ENCODE results near the gene SOWAHA. TPM values are rescaled to one million over a fixed set of nuclear protein-coding genes. Genes with fewer than 3 reads are reported as not detected.
A peak's percentile ranks its signal among the peaks of the same experiment; 100 is the strongest.

The SOWAHA gene
- total RNA-seq, 1 experiment from 2014 or later, result 3.7 TPM

- no peaks in the 10 kb centered on the region for H3K36me3 Mint-ChIP-seq (ENCODE audit: insufficient read depth, unreplicated experiment)
- POLR2A ChIA-PET, result interaction anchor here (1.1 kb wide), 1 partner anchor 8 kb away, joined by 3 read pairs; no protein-coding TSS in a partner anchor
- no peaks in the 10 kb centered on the region for H3K9me3 ChIP-seq
- DNase-seq, result no peak
- no peaks in the 10 kb centered on the region for H3K27me3 ChIP-seq (replicated peaks; ENCODE audit: control insufficient read depth, insufficient read depth, low read length)
- no peaks in the 10 kb centered on the region for H3K27me3 Mint-ChIP-seq (ENCODE audit: insufficient read depth, unreplicated experiment)
- CTCF ChIA-PET, result interaction anchor here (7.5 kb wide), 1 partner anchor 60 kb away, joined by 141 read pairs; no protein-coding TSS in a partner anchor
- no peaks in the 10 kb centered on the region for H3K36me3 ChIP-seq (ENCODE audit: control insufficient read depth, insufficient read depth, low read length)
- no TSS peak for BruUV-seq (replicated peaks)
- TF ChIP-seq CTCF (IDR thresholded peaks at IDR 0.05; ENCODE audit: insufficient read depth in 1 of 2, low read depth in 1 of 2, low read length in 1 of 2, severe bottlenecking in 1 of 2, unreplicated experiment in 1 of 2), result no peak
- H3K4me1 Mint-ChIP-seq (ENCODE audit: low read depth, unreplicated experiment), result peaks cover 6% of the 10 kb centered on the region
- H3K27ac Mint-ChIP-seq (ENCODE audit: unreplicated experiment), result no peak overlapping the region
- H3K9me3 Mint-ChIP-seq (ENCODE audit: unreplicated experiment), result no peaks in the 10 kb centered on the region
- no peak overlapping the region for H3K4me3 ChIP-seq (ENCODE audit: low read depth, low read length)
- peak overlapping the region; percentile 28 for H3K4me3 Mint-ChIP-seq (ENCODE audit: unreplicated experiment)
- peaks cover 6% of the 10 kb centered on the region for H3K4me1 ChIP-seq
- intact Hi-C loops (cut with micrococcal nuclease; ENCODE audit: unreplicated experiment), result loop anchor here (10.0 kb wide), 1 partner anchor 431 kb away; no protein-coding TSS in a partner anchor
Measured at GRCh38 chr5:132815454-132815853, 2.4 kb downstream of the SOWAHA start.

GRCh38 chr5:132816083-132816482 lies 3.0 kb downstream of the SOWAHA start:
- TF ChIP-seq CTCF (IDR thresholded peaks at IDR 0.05; ENCODE audit: insufficient read depth in 1 of 2, low read depth in 1 of 2, low read length in 1 of 2, severe bottlenecking in 1 of 2, unreplicated experiment in 1 of 2), result no peak
- H3K4me1 ChIP-seq, result peaks cover 6% of the 10 kb centered on the region
- Mint-ChIP-seq H3K9me3 (ENCODE audit: unreplicated experiment) (no peaks in the 10 kb centered on the region), H3K36me3 (ENCODE audit: insufficient read depth, unreplicated experiment) (no peaks in the 10 kb centered on the region), H3K27me3 (ENCODE audit: insufficient read depth, unreplicated experiment) (no peaks in the 10 kb centered on the region), H3K4me1 (ENCODE audit: low read depth, unreplicated experiment) (peaks cover 6% of the 10 kb centered on the region), H3K4me3 (ENCODE audit: unreplicated experiment) (no peak overlapping the region), H3K27ac (ENCODE audit: unreplicated experiment) (no peak overlapping the region)
- H3K27me3 ChIP-seq (replicated peaks; ENCODE audit: control insufficient read depth, insufficient read depth, low read length), result no peaks in the 10 kb centered on the region
- BruUV-seq (replicated peaks), result TSS peak; percentile 69
- POLR2A ChIA-PET, result interaction anchor here (1.1 kb wide), 1 partner anchor 9 kb away, joined by 3 read pairs; no protein-coding TSS in a partner anchor
- no peaks in the 10 kb centered on the region for H3K36me3 ChIP-seq (ENCODE audit: control insufficient read depth, insufficient read depth, low read length)
- CTCF ChIA-PET, result interaction anchor here (0.5 to 7.5 kb wide), 2 partner anchors 17 to 61 kb away, joined by 5 to 141 read pairs; no protein-coding TSS in a partner anchor
- H3K9me3 ChIP-seq, result no peaks in the 10 kb centered on the region
- no peak overlapping the region for H3K4me3 ChIP-seq (ENCODE audit: low read depth, low read length)
- intact Hi-C loops (cut with micrococcal nuclease; ENCODE audit: unreplicated experiment), result loop anchor here (10.0 kb wide), 1 partner anchor 431 kb away; no protein-coding TSS in a partner anchor
- DNase-seq, result no peak

- Mint-ChIP-seq H3K9me3 (ENCODE audit: unreplicated experiment) (no peaks in the 10 kb centered on the region), H3K36me3 (ENCODE audit: insufficient read depth, unreplicated experiment) (no peaks in the 10 kb centered on the region)
- intact Hi-C loops (cut with micrococcal nuclease; ENCODE audit: unreplicated experiment), result loop anchor here (10.0 kb wide), 1 partner anchor 432 kb away; no protein-coding TSS in a partner anchor
Measured at GRCh38 chr5:132816554-132816953, 3.5 kb downstream of the SOWAHA start.

More at GRCh38 chr5:132816554-132816953, 3.5 kb downstream of the SOWAHA start:
- Mint-ChIP-seq H3K27me3 (ENCODE audit: insufficient read depth, unreplicated experiment) (no peaks in the 10 kb centered on the region), H3K27ac (ENCODE audit: unreplicated experiment) (no peak overlapping the region), H3K4me1 (ENCODE audit: low read depth, unreplicated experiment) (peaks cover 6% of the 10 kb centered on the region), H3K4me3 (ENCODE audit: unreplicated experiment) (no peak overlapping the region)
- Histone ChIP-seq H3K9me3 (no peaks in the 10 kb centered on the region), H3K4me1 (peaks cover 6% of the 10 kb centered on the region), H3K4me3 (ENCODE audit: low read depth, low read length) (no peak overlapping the region), H3K27me3 (replicated peaks; ENCODE audit: control insufficient read depth, insufficient read depth, low read length) (no peaks in the 10 kb centered on the region), H3K36me3 (ENCODE audit: control insufficient read depth, insufficient read depth, low read length) (no peaks in the 10 kb centered on the region)
- no peak for TF ChIP-seq CTCF (IDR thresholded peaks at IDR 0.05; ENCODE audit: insufficient read depth in 1 of 2, low read depth in 1 of 2, low read length in 1 of 2, severe bottlenecking in 1 of 2, unreplicated experiment in 1 of 2)
- no peak for DNase-seq
- ChIA-PET POLR2A (no interaction called here), CTCF (interaction anchor here (1.8 to 7.5 kb wide), 2 partner anchors 9 to 62 kb away, joined by 15 to 141 read pairs; no protein-coding TSS in a partner anchor)
- no TSS peak for BruUV-seq (replicated peaks)

All from Caco-2 (cell line).